Hematopoietic multipotent progenitor cell treated with erythropoietin and hydrocortisone succinate and interleukin-3 and kit ligand, for 4 days (in vitro differentiated cells): ENCODE data around the gene IQGAP2.

Source experiments
- DNase-seq: peaks from one replicate; pipeline ENCODE4 v3.0.0-alpha.2; 2015

IQGAP2 gene

GRCh38 chr5:76514292-76514691 lies 111.2 kb downstream of the IQGAP2 start:
- DNase-seq, result no peak

- DNase-seq, result no peak
Measured at GRCh38 chr5:76514713-76515112, 111.6 kb downstream of the IQGAP2 start.

GRCh38 chr5:76517334-76517733 lies 114.2 kb downstream of the IQGAP2 start:
- no peak for DNase-seq

GRCh38 chr5:76518246-76518645 lies 115.2 kb downstream of the IQGAP2 start:
- DNase-seq, result peak; percentile 73

- DNase-seq, result no peak
Measured at GRCh38 chr5:76521240-76521758, 118.2 kb downstream of the IQGAP2 start.

GRCh38 chr5:76522103-76522935 lies 119.2 kb downstream of the IQGAP2 start:
- DNase-seq, result no peak

GRCh38 chr5:76524101-76524835 lies 121.2 kb downstream of the IQGAP2 start:
- no peak for DNase-seq

- DNase-seq, result no peak
Measured at GRCh38 chr5:76524868-76525267, 121.8 kb downstream of the IQGAP2 start.

- DNase-seq, result peak; percentile 66
Measured at GRCh38 chr5:76525956-76526355, 122.9 kb downstream of the IQGAP2 start.

GRCh38 chr5:76526950-76527583 lies 124.0 kb downstream of the IQGAP2 start:
- no peak for DNase-seq

GRCh38 chr5:76527685-76528161 lies 124.6 kb downstream of the IQGAP2 start:
- peak; percentile 92 for DNase-seq

- peak; percentile 57 for DNase-seq
Measured at GRCh38 chr5:76528547-76529331, 125.7 kb downstream of the IQGAP2 start.

- DNase-seq, result peak; percentile 70
Measured at GRCh38 chr5:76529464-76530344, 126.6 kb downstream of the IQGAP2 start.

- no peak for DNase-seq
Measured at GRCh38 chr5:76532052-76532451, 129.0 kb downstream of the IQGAP2 start.

GRCh38 chr5:76532973-76533372 lies 129.9 kb downstream of the IQGAP2 start:
- DNase-seq, result peak; percentile 40

- peak; percentile 45 for DNase-seq
Measured at GRCh38 chr5:76535577-76535976, 132.5 kb downstream of the IQGAP2 start.

GRCh38 chr5:76537073-76537543 lies 134.0 kb downstream of the IQGAP2 start:
- no peak for DNase-seq

- no peak for DNase-seq
Measured at GRCh38 chr5:76542241-76542640, 139.2 kb downstream of the IQGAP2 start.

- peak; percentile 95 for DNase-seq
Measured at GRCh38 chr5:76542887-76543690, 140.0 kb downstream of the IQGAP2 start.

GRCh38 chr5:76544268-76544926 lies 141.3 kb downstream of the IQGAP2 start:
- peak; percentile 92 for DNase-seq
